Inflammatory macrophage (primary cell): ENCODE results near the gene F2RL3.
"Not testable (repeated sequence)": the region's sequence is repeated elsewhere in the genome, so short reads cannot be mapped to it uniquely, and the experiment has no call there.

Experiments used
- DNase-seq, 2 donors: peaks; one replicate each; pipeline ENCODE4 v3.0.0-alpha.2; 2020 to 2022

Gene F2RL3

GRCh38 chr19:16922592-16922934, 33.8 kb downstream of the F2RL3 start:
- no peak for DNase-seq

- no peak for DNase-seq
Observed at GRCh38 chr19:16922949-16923348, 34.1 kb downstream of the F2RL3 start.

GRCh38 chr19:16927883-16928282, 39.1 kb downstream of the F2RL3 start:
- no peak for DNase-seq

- no peak for DNase-seq
Observed at GRCh38 chr19:16928351-16928750, 39.6 kb downstream of the F2RL3 start.

- no peak for DNase-seq
Observed at GRCh38 chr19:16928916-16929315, 40.1 kb downstream of the F2RL3 start.

GRCh38 chr19:16930753-16931152, 42.0 kb downstream of the F2RL3 start:
- DNase-seq, result no peak

GRCh38 chr19:16931306-16931705, 42.5 kb downstream of the F2RL3 start:
- DNase-seq, result no peak

GRCh38 chr19:16934489-16934888, 45.7 kb downstream of the F2RL3 start:
- DNase-seq, result no peak

- DNase-seq, result no peak
Observed at GRCh38 chr19:16936901-16937300, 48.1 kb downstream of the F2RL3 start.

GRCh38 chr19:16937796-16938195, 49.0 kb downstream of the F2RL3 start:
- not testable (repeated sequence) for DNase-seq

GRCh38 chr19:16938211-16938610, 49.4 kb downstream of the F2RL3 start:
- no peak for DNase-seq

- DNase-seq, result not testable (repeated sequence)
Observed at GRCh38 chr19:16940063-16940462, 51.3 kb downstream of the F2RL3 start.

- no peak for DNase-seq
Observed at GRCh38 chr19:16940626-16941025, 51.8 kb downstream of the F2RL3 start.
